GM12878 (cell line): ENCODE measurements around the gene DLX5. TPM values are rescaled to one million over a fixed set of nuclear protein-coding genes. Genes with fewer than 3 reads are reported as not detected.

Source experiments
- ATAC-seq: fragments of 200-7000 bp; cut with Tn5 transposase; 3 replicates; pipeline ENCODE4 v1.9.1; 2020; ENCODE audit warnings: mild to moderate bottlenecking, moderate library complexity
- BruUV-seq: library from RNA; stranded (reverse); fragments of 400-500 nt; replicated peaks from 2 replicates; lab custom pipeline; 2021; lab: Mats Ljungman, UMichigan
- CTCF ChIA-PET: fragments of 300-600 bp; sonication (Branson Sonifier 250); formaldehyde crosslinking; extraction: SDS; loops from one replicate; lab custom pipeline; 2021; ENCODE audit warnings: inconsistent platforms; lab: Yijun Ruan, JAX
- POLR2A ChIA-PET: fragments of 350-600 bp; formaldehyde crosslinking; extraction: SDS; loops from one replicate; lab custom pipeline; 2021; ENCODE audit warnings: inconsistent platforms; lab: Charles Lee
- RAD21 ChIA-PET: fragments of 300-600 bp; sonication (Branson Sonifier 250); formaldehyde crosslinking; loops from one replicate; lab custom pipeline; 2023; ENCODE audit warnings: antibody characterized with exemption; ENCODE audit not compliant: unreplicated experiment; lab: Charles Lee
- SMC1A ChIA-PET: fragments of 300-600 bp; sonication (Branson Sonifier 250); formaldehyde crosslinking; loops from one replicate; lab custom pipeline; 2023; ENCODE audit not compliant: unreplicated experiment, uncharacterized antibody; lab: Charles Lee
- DNase-seq: peaks from one replicate; pipeline ENCODE4 v3.0.0-alpha.2; 2011; ENCODE audit warnings: low read depth, low spot score
- FAIRE-seq: peaks from 3 replicates; lab custom pipeline; 2011; peaks lifted over from hg19 to GRCh38; lab: Jason Lieb, UNC
- H2AFZ ChIP-seq: 2 replicates; pipeline ENCODE4 v1.6.0; 2011; ENCODE audit warnings: low read depth, low read length, control low read depth; ENCODE audit not compliant: control insufficient read depth
- H3K27ac ChIP-seq: 2 replicates; pipeline ENCODE4 v1.5.1; 2011; ENCODE audit warnings: control low read depth; ENCODE audit not compliant: control insufficient read depth, insufficient read depth
- H3K27me3 ChIP-seq, 2 experiments: replicated peaks in 1 of 2; 2 replicates each; pipeline versions ENCODE4 v1.6.0 to v1.6.1; 2011; ENCODE audit warnings: low read length in 1 of 2; ENCODE audit not compliant: control insufficient read depth in 2 of 2, insufficient read depth in 2 of 2
- H3K36me3 ChIP-seq, 2 experiments: 2 replicates each; pipeline ENCODE4 v1.5.1; 2011; ENCODE audit warnings: low read length in 1 of 2; ENCODE audit not compliant: control insufficient read depth in 2 of 2, insufficient read depth in 2 of 2
- H3K4me1 ChIP-seq: 2 replicates; pipeline ENCODE4 v1.6.1; 2011; ENCODE audit warnings: mild to moderate bottlenecking, low read length, moderate library complexity, mixed read lengths; ENCODE audit not compliant: control insufficient read depth, insufficient read depth
- H3K4me2 ChIP-seq: 2 replicates; pipeline ENCODE4 v1.6.0; 2011; ENCODE audit warnings: control low read depth; ENCODE audit not compliant: control insufficient read depth, insufficient read depth
- H3K4me3 ChIP-seq: fragments of 200-600 bp; sonication (generic); 2 replicates; pipeline ENCODE4 v1.5.1; 2016
- H3K79me2 ChIP-seq: 2 replicates; pipeline ENCODE4 v1.6.0; 2011; ENCODE audit warnings: low read length; ENCODE audit not compliant: control insufficient read depth, insufficient read depth
- H3K9ac ChIP-seq: 2 replicates; pipeline ENCODE4 v1.8.0; 2011; ENCODE audit warnings: low read length, control low read depth, mixed read lengths; ENCODE audit not compliant: control insufficient read depth, insufficient read depth
- H3K9me3 ChIP-seq: replicated peaks from 3 replicates; pipeline ENCODE4 v1.5.1; 2011; ENCODE audit warnings: mild to moderate bottlenecking, low read length; ENCODE audit not compliant: control insufficient read depth, insufficient read depth
- H4K20me1 ChIP-seq: 2 replicates; pipeline ENCODE4 v1.6.0; 2011; ENCODE audit not compliant: control insufficient read depth, insufficient read depth
- KAT2A ChIP-seq: conservative IDR thresholded peaks from 2 replicates; pipeline ENCODE4 v1.6.1; 2011; ENCODE audit warnings: low read depth, low read length; ENCODE audit not compliant: control insufficient read depth
- MTA3 ChIP-seq: IDR thresholded peaks from 2 replicates; pipeline ENCODE4 v1.6.1; 2012; ENCODE audit warnings: low read length, inconsistent platforms, borderline replicate concordance
- MYC ChIP-seq: IDR thresholded peaks from 2 replicates; pipeline ENCODE4 v1.6.1; 2011; ENCODE audit warnings: mild to moderate bottlenecking, low read length, moderate library complexity, inconsistent platforms; ENCODE audit not compliant: insufficient read depth, insufficient replicate concordance, insufficient read length, severe bottlenecking
- POLR2AphosphoS5 ChIP-seq: IDR thresholded peaks from 2 replicates; pipeline ENCODE4 v1.6.1; 2011; ENCODE audit warnings: mild to moderate bottlenecking, low read length, inconsistent platforms
- RB1 ChIP-seq: fragments of 450-650 bp; formaldehyde crosslinking; IDR thresholded peaks from 2 replicates; pipeline ENCODE4 v1.6.1; 2017; ENCODE audit warnings: mild to moderate bottlenecking, borderline replicate concordance
- TCF12 ChIP-seq: IDR thresholded peaks from 2 replicates; pipeline ENCODE4 v1.6.1; 2011; ENCODE audit warnings: low read depth, mild to moderate bottlenecking, low read length
- WGBS: methylation state at CpG from one replicate; pipeline ENCODE4 v1.1.6; 2016; ENCODE audit warnings: low lambda C conversion rate; ENCODE audit not compliant: insufficient replicate concordance, insufficient coverage; ENCODE audit errors: missing lambda C conversion rate; 5-methylcytosine and 5-hydroxymethylcytosine counted together
- in situ Hi-C: fragments of 300-500 bp; cut with MboI; formaldehyde crosslinking; loops from 9 replicates; pipeline ENCODE4 v1.14.3; 2018; ENCODE audit warnings: mixed read lengths
- intact Hi-C: fragments of 100-400 bp; cut with micrococcal nuclease; formaldehyde crosslinking; loops from one replicate; pipeline ENCODE4 v1.14.2; 2022; ENCODE audit not compliant: unreplicated experiment
- polyA plus RNA-seq, 11 experiments: library from polyadenylated mRNA; depleted of rRNA in 4 of 11; unstranded in 6 of 11; stranded (reverse) in 5 of 11; fragments of >200 nt; fragmentation: Nextera tagmentation in 4 of 11; fragmentation: Illumina TruSeq in 1 of 11; extraction: Ambion mirVana in 4 of 11; extraction: Trizol in 1 of 11; gene quantifications; 1 replicate in 1 of 11; 2 replicates in 10 of 11; pipeline versions ENCODE4 v1.2.1 to v1.2.3, GENCODE V29; 2011 to 2016; ENCODE audit warnings: inconsistent platforms in 2 of 11, missing spikeins in 2 of 11, low read depth in 1 of 11
- total RNA-seq, 4 experiments: library from RNA; depleted of rRNA in 3 of 4; stranded (reverse); fragments of >200 nt in 3 of 4; fragmentation: Illumina TruSeq in 1 of 4; extraction: Trizol in 1 of 4; gene quantifications; 2 replicates each; pipeline versions ENCODE4 v1.2.1 to v1.2.3, GENCODE V29; 2013 to 2021
- TF ChIP-seq, protein P1 (sequence below): fragments of 450-650 bp; formaldehyde crosslinking; IDR thresholded peaks from 2 replicates; pipeline ENCODE4 v1.5.0; 2022; ENCODE audit warnings: mild to moderate bottlenecking, missing genetic modification characterization
- TF ChIP-seq, protein P2 (sequence below): IDR thresholded peaks from 2 replicates; pipeline ENCODE4 v1.6.1; 2012; ENCODE audit warnings: low read length, inconsistent platforms
- TF ChIP-seq, protein P3 (sequence below): fragments of 450-650 bp; IDR thresholded peaks from 2 replicates; pipeline ENCODE4 v1.6.1; 2017; ENCODE audit warnings: borderline replicate concordance

The DLX5 gene
- total and polyA plus RNA-seq, 10 of the 15 experiments (the other 5 are each of a cell fraction or from before 2014, with no cell fraction given): not detected

DNA sequence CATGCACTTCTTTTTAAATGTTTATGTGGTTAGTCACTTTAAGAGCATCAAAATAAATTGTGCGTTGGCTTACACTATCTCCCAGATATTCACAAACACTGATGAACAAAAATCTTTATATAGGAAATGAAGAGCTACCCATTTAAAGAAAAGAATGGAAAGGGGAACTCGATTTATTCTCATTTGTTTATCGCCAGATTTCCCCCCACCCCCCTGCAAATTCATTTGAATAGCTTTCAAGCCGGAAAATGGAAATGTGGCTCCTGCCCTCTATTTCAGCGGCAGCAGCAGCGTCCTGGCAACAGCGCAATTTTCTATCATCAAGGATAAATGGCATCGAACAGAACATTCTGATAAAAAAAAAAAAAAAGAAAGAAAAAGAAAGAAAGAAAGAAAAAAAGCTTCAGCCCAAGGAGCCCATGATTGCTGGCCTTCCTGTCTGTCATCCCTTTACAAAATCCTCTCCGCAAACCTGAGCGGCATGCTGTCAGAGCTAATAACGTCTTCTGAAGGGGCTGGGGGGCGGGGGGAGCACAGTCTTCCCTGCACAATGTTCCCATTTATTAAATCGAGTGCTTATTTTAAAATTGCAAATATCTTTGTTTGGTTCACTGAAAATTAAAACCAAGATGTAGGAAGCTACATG is 33.0 kb downstream of the DLX5 start:
- ChIA-PET SMC1A (no interaction called here), CTCF (no interaction called here), POLR2A (interaction anchor here (0.6 kb wide), 1 partner anchor 621 kb away, joined by 7 read pairs; no protein-coding TSS in a partner anchor), RAD21 (no interaction called here)
- FAIRE-seq: no peak
- no peak for ATAC-seq
- Histone ChIP-seq H4K20me1 (no peaks in the 10 kb centered on the region; the same call in 1 of the 2 replicates), H3K4me3 (no peak overlapping the region), H3K9me3 (no peaks in the 10 kb centered on the region; the same call in 2 of the 3 replicates), H3K79me2 (no peaks in the 10 kb centered on the region), H2AFZ (no peak overlapping the region), H3K9ac (no peak overlapping the region), H3K4me2 (no peak overlapping the region), H3K27ac (no peak overlapping the region), H3K36me3 (no peaks in the 10 kb centered on the region), H3K4me1 (no peaks in the 10 kb centered on the region), H3K27me3 (peaks cover 8 to 16% of the 10 kb centered on the region in 2 experiments)
- in situ Hi-C loops (no loop called here), intact Hi-C loops (no loop called here)
- no peak for DNase-seq
- WGBS: 12% methylated on average over 13 of the region's 13 CpGs
- BruUV-seq: no TSS peak
- TF ChIP-seq POLR2AphosphoS5: no peak
- TF ChIP-seq TCF12: no peak
- no peak for TF ChIP-seq RB1
- no peak for TF ChIP-seq KAT2A

DNA sequence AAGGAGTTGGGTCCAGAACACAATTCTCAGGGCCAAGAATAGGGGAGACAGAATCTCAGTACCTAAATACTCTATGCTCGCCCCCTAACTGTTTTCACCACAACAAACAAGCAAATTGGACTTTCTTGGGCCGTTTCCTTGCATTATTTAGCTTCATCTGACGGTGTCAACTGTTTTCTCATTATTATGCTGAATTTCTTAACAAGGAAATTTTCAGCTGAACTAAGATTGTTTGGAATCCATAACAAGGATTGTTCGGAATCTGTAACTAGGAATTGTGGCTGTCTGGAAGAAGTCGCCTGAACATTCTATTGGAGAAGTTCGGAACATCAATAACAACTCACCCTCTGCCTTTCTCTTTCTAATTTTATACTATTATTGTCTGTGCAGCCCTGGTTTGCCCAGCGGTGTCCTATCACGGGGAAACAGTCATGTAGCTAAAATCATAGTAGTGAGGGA is 34.7 kb downstream of the DLX5 start:
- DNase-seq (no peak), FAIRE-seq (no peak), ATAC-seq (no peak)
- BruUV-seq: no TSS peak
- Histone ChIP-seq H3K9ac (no peak overlapping the region), H3K27me3 (peaks cover 6 to 12% of the 10 kb centered on the region in 2 experiments), H3K27ac (no peak overlapping the region), H3K4me3 (no peak overlapping the region), H3K4me2 (no peak overlapping the region), H3K9me3 (no peaks in the 10 kb centered on the region; the same call in 2 of the 3 replicates), H3K36me3 (no peaks in the 10 kb centered on the region), H3K79me2 (no peaks in the 10 kb centered on the region), H4K20me1 (no peaks in the 10 kb centered on the region), H3K4me1 (no peaks in the 10 kb centered on the region), H2AFZ (no peak overlapping the region)
- in situ Hi-C loops (no loop called here), intact Hi-C loops (no loop called here)
- SMC1A ChIA-PET: no interaction called here
- CTCF ChIA-PET: interaction anchor here (0.6 to 1.3 kb wide), 2 partner anchors 15 to 38 kb away, joined by 3 to 5 read pairs; no protein-coding TSS in a partner anchor
- WGBS: 2% methylated on average over 8 of the region's 8 CpGs
- RAD21 ChIA-PET: interaction anchor here (0.8 kb wide), 1 partner anchor 38 kb away, joined by 3 read pairs; no protein-coding TSS in a partner anchor
- POLR2A ChIA-PET: no interaction called here
- TF ChIP-seq, protein P1, sequence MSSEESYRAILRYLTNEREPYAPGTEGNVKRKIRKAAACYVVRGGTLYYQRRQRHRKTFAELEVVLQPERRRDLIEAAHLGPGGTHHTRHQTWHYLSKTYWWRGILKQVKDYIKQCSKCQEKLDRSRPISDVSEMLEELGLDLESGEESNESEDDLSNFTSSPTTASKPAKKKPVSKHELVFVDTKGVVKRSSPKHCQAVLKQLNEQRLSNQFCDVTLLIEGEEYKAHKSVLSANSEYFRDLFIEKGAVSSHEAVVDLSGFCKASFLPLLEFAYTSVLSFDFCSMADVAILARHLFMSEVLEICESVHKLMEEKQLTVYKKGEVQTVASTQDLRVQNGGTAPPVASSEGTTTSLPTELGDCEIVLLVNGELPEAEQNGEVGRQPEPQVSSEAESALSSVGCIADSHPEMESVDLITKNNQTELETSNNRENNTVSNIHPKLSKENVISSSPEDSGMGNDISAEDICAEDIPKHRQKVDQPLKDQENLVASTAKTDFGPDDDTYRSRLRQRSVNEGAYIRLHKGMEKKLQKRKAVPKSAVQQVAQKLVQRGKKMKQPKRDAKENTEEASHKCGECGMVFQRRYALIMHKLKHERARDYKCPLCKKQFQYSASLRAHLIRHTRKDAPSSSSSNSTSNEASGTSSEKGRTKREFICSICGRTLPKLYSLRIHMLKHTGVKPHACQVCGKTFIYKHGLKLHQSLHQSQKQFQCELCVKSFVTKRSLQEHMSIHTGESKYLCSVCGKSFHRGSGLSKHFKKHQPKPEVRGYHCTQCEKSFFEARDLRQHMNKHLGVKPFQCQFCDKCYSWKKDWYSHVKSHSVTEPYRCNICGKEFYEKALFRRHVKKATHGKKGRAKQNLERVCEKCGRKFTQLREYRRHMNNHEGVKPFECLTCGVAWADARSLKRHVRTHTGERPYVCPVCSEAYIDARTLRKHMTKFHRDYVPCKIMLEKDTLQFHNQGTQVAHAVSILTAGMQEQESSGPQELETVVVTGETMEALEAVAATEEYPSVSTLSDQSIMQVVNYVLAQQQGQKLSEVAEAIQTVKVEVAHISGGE: no peak
- TF ChIP-seq POLR2AphosphoS5 (no peak), MTA3 (no peak), MYC (no peak)
- TF ChIP-seq, protein P2, sequence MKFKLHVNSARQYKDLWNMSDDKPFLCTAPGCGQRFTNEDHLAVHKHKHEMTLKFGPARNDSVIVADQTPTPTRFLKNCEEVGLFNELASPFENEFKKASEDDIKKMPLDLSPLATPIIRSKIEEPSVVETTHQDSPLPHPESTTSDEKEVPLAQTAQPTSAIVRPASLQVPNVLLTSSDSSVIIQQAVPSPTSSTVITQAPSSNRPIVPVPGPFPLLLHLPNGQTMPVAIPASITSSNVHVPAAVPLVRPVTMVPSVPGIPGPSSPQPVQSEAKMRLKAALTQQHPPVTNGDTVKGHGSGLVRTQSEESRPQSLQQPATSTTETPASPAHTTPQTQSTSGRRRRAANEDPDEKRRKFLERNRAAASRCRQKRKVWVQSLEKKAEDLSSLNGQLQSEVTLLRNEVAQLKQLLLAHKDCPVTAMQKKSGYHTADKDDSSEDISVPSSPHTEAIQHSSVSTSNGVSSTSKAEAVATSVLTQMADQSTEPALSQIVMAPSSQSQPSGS: no peak
- TF ChIP-seq, protein P3, sequence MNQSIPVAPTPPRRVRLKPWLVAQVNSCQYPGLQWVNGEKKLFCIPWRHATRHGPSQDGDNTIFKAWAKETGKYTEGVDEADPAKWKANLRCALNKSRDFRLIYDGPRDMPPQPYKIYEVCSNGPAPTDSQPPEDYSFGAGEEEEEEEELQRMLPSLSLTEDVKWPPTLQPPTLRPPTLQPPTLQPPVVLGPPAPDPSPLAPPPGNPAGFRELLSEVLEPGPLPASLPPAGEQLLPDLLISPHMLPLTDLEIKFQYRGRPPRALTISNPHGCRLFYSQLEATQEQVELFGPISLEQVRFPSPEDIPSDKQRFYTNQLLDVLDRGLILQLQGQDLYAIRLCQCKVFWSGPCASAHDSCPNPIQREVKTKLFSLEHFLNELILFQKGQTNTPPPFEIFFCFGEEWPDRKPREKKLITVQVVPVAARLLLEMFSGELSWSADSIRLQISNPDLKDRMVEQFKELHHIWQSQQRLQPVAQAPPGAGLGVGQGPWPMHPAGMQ: no peak
